HUDEP-2 (cell line): ENCODE data around the gene NOXO1.

Experiments used
- DNase-seq, 76 experiments: peaks; one replicate each; lab custom pipeline; 2025; ENCODE audit not compliant: unreplicated experiment in 76 of 76; lab: John Stamatoyannopoulos, UW

Gene NOXO1

DNA sequence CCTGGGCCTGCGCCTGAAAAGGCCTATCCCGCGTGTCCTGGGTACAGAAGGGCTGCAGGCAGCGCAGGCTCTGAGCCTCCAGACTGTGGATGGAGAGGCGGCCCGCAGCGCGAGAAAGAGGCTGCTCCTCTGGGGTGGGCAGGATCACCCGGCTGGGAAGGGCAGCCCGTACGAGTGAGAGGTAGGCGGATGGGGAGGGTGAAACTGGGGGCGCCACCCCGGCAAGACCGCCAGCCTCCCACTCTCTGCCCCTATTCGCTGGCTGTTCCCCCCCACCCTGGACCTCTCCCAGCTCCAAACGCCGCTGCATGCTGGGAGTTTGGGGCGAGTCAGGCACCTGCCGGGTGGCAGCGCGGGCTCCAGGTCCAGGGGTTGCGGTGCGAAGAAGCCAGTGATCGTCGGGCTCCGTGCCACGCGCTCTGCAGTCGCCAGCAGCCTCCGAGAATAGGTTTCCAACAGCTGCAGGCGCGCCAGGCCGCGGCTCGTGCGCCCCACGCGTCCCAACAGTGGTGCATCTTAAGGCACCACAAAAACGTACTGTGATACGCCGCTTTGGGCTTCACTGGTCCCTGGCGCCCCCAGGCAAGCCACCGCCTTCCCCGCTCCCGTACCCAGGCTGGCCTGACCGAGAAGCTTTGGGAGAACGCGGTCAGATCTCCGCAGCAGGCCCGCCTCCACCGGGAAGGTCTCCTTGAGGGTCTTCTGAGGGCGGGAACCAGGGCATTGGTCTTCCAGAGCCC is 1.1 kb downstream of the NOXO1 start:
- no peak for DNase-seq

- DNase-seq = no peak
Observed at GRCh38 chr16:1979271-1980029, 1.8 kb downstream of the NOXO1 start.

- no peak for DNase-seq
Observed at GRCh38 chr16:1978476-1979120, 2.7 kb downstream of the NOXO1 start.

DNA sequence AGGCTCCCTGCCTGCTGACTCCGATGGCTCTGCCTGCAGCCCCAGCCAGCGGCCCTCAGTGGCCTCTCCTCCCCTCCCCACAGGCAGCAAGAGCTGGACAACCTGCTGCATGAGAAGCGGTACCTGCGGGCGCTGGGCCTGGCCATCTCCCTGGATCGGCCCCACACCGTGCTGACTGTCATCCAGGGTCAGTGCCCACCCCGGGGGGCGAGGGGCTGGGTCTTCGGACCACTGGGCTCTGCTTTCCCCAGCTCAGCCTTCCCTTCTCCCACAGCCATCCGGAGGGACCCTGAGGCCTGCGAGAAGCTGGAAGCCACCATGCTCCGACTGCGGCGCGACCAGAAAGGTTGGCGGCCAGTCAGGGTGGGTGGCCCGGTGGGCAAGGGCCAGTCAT is 3.4 kb downstream of the NOXO1 start:
- no peak for DNase-seq

DNA sequence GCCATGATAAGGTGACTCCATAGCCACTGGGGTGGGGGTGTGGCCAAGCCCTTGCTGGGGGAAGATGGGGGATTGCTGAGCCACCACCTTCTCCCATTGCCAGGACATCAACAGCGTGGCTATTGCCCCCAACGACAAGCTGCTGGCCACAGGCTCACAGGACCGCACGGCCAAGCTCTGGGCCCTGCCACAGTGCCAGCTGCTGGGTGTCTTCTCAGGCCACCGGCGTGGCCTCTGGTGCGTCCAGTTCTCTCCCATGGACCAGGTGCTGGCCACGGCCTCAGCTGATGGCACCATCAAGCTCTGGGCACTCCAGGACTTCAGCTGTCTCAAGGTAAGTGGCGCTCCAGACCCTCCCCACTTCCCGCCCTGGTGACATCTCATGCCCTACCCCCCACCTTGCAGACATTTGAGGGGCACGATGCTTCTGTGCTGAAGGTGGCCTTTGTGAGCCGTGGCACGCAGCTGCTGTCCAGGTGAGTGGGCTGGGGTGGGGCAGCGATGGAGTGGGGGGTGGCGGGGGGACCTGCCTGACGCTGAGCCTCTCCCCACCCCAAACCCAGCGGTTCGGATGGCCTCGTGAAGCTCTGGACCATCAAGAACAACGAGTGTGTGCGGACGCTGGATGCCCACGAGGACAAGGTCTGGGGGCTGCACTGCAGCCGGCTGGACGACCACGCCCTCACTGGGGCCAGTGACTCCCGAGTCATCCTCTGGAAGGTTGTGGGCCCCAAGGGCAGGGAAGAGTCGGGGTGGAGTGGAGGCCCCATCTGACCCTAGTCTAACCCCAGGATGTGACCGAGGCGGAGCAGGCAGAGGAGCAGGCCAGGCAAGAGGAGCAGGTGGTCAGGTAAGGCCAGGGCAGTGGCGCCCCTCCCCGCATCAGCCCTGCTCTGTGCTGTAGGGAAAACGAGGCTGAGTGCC is 4.1 kb downstream of the NOXO1 start:
- no peak for DNase-seq

GRCh38 chr16:1976216-1976520 is 5.1 kb downstream of the NOXO1 start:
- no peak for DNase-seq

DNA sequence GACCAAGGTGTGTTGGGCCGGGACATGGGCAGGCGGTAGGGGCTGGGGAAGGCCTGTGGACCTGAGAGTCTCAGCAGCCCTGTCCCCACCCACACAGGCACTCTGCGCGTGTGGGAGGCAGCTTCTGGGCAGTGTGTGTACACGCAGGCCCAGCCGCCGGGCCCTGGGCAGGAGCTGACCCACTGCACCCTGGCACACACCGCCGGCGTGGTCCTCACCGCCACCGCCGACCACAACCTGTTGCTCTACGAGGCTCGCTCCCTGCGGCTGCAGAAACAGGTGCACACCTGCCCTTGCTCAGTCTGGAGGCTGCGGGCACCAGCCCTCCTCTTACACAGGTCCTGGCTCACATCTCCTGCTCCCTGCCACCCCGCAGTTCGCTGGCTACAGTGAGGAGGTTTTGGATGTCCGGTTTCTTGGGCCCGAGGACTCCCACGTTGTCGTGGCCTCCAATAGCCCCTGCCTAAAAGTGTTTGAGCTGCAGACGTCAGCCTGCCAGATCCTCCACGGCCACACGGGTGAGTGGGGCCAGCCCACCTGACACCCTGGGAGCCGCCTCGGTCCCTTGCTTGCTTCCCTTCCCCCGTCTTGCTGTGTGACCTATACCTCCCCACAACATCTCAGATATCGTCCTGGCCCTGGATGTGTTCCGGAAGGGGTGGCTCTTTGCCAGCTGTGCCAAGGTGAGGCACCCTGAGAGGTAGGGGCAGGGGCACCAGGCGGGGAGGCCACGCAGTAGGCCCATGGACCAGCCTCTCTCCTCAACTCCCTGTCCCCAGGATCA is 5.6 kb downstream of the NOXO1 start:
- DNase-seq = no peak

- no peak for DNase-seq
Observed at GRCh38 chr16:1974157-1975070, 6.9 kb downstream of the NOXO1 start.

- no peak for DNase-seq
Observed at GRCh38 chr16:1973461-1974156, 7.7 kb downstream of the NOXO1 start.

DNA sequence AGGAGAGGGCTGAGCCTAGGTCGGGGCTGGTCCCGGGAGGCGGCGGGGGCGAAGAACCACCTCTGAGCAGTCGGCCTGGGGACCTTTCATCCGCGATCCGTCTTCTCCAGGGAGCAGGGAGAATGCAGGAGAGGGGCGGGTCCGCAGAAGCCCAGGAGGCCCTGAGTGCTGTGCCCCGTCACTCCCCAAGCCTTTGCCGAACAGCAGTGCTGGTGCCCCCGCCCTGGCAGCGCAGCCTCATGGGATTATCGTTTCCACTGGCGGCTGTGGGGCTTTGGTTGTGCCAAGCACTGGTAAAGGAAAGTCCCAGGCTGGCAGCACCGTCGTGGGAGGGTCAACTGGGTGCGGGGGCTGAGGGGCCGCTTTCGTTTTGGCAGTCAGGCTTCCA is 8.8 kb downstream of the NOXO1 start:
- DNase-seq = peak in 32 of 76 experiments; percentile 10 to 61 (median 31)

DNA sequence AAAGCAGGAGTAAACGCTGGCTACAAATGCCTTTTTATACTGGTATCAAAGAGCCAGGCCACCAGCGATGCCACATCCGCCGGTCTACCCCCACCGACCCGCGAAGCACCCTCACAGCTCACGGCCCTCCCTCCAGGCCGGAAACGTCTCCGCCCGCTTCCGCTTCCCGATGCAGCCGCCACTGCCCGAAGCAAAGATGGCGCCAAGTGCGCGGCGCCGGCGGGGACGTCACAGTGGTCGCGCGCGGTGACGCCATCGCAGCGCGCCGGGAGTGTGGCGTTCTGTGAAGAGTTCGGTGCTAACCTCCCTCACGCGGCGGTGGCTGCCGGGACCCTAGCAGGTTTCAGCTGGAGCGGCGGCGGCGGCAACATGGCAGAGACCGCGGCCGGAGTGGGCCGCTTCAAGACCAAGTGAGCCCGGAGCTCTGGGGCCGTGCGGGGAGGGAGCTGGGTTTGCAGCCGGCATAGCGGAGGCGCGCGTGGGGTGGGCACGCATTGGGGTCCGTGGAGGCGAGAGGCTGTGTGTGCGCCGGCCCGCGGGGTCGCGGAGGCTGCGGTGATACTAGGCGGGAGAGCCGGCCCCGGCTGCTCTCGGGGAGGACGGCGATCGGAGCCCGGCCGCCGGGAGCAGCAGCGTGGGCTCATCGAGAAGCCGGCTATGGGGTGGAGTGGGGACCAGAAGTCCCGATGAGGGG is 9.3 kb downstream of the NOXO1 start, which contains the start of gene TBL3:
TBL3 (plus strand) TSS at position 258 of the 694 bp plus-strand sequence; CDS start at position 370, 112 bp downstream.
- DNase-seq = peak in 73 of 76 experiments; percentile 51 to 94 (median 86)

DNA sequence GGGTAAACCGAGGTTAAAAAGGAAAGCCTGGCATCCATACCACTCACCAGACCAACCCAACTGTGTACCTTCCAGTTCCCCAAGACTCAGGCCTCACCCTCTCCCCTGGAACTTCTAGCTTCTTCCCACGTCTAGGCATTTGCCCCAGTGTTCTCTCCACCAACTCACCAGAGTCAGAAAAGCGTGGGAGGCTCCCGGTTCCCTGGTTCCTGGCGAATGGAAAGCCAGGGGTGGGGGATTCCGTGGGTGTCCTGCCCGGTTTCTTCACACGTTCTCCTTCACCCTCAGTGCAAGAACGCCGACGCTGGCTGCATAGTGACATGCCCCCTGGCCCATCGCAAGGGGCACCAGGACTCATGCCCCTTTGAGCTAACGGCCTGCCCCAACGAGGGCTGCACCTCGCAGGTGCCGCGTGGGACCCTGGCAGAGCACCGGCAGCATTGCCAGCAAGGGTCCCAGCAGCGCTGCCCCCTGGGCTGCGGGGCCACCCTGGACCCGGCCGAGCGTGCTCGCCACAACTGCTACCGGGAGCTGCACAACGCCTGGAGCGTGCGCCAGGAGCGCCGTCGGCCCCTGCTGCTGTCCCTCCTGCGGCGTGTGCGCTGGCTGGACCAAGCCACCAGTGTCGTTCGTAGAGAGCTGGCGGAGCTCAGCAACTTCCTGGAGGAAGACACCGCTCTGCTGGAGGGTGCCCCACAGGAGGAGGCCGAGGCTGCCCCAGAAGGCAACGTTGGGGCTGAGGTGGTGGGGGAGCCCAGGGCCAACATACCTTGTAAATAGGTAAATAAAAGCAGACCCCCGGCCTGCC is 12.9 kb downstream of the NOXO1 start:
- no peak for DNase-seq

- no peak for DNase-seq
Observed at GRCh38 chr16:1966460-1966859, 14.8 kb downstream of the NOXO1 start, which contains the start of gene RNF151. RNF151 (plus strand) TSS chr16:1966856; CDS start chr16:1966882, 26 bp downstream.

GRCh38 chr16:1965396-1966001 is 15.8 kb downstream of the NOXO1 start:
- DNase-seq = no peak

GRCh38 chr16:1964506-1965395 is 16.5 kb downstream of the NOXO1 start, which contains the start of gene RPS2:
RPS2 (minus strand) TSS chr16:1964826; CDS start chr16:1964625, 201 bp downstream.
- DNase-seq = peak in 75 of 76 experiments; percentile 64 to 98 (median 96)
